ENCODE results near the gene C3AR1.
"Not testable (repeated sequence)": the region's sequence is repeated elsewhere in the genome, so short reads cannot be mapped to it uniquely, and the experiment has no call there.

The C3AR1 gene

DNA sequence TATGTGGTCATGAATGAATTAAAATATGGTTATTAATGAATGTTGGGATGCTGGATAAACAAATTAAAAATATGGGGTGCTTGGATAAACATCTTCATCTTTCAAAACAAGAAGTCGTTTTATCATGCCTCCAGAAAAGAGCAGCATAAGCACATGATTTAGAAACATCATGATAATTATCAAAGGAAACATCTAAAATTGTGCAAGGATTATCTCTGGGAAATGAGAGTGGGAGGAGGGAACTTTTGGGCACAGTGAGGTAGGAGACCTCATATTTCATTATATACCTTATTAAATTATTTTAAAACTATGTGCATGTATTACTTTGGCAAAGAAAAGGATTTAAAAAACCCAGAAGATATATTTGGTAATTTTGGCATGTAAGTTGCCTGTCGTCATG is 8.9 kb downstream of the C3AR1 start:
- no peak for DNase-seq (ENCODE audit: low spot score)

DNA sequence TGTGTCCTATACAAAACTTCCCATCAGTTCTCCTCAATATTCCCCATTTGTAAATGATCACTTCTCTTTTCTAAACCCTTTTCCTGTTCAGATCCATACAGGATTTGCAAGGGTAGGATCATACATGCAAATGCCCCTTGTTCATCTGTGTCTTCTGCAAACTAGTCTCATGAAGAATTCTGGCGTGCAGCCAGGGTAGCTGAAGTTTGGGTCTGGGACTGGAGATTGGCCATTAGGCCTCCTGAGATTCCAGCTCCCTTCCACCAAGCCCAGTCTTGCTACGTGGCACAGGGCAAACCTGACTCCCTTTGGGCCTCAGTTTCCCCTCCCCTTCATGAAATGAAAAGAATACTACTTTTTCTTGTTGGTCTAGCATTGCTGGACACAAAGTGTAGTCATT is 11.3 kb downstream of the C3AR1 start:
- no peak for DNase-seq (ENCODE audit: low spot score)

DNA sequence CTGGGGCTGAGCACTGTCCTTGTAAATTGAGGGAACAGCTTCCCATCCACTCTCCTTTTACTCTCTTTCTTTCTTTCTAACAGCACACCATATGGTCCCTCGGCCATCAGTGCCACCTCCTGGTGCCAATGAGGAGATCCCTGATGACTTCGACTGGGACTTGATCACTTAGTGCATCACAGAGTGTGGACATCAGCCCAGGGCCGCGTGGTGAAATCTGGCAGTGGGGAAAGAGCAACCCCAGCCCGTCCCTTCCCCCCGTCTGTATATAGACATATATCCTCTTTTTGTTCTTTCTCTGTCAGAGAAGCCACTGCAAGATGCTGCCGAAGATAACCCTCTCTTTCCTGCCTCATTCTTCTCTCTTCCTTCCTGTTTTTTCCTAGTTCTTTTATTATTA is 13.5 kb downstream of the C3AR1 start:
- no peak for DNase-seq (ENCODE audit: low spot score)

DNA sequence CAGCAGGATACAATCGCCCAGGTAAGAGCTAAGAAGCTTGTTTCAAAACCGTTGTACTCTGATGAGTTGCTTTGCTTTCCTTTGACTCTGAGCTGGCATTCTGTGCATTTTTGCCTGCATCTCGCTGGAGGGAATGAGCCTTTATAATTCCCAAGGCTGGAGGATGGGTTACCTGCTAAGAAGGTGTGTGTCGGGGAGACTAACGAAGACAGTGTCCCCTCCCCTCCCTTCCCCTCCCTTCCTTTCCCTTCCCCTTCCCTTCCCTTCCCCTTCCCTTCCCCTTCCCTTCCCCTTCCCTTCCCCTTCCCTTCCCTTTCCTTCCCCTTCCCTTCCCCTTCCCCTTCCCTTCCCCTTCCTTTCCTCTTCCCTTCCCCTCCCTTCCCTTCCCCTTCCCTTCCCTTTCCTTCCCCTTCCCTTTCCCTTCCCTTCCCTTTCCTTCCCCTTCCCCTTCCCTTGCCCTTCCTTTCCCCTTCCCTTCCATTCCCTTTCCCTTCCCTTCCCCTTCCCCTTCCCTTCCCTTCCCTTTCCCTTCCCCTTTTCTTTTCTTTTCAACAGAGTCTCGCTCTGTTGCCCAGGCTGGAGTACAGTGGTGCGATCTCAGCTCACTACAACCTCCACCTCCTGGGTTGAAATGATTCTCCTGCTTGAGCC is 15.4 kb downstream of the C3AR1 start:
- no peak for DNase-seq (ENCODE audit: low spot score)

DNA sequence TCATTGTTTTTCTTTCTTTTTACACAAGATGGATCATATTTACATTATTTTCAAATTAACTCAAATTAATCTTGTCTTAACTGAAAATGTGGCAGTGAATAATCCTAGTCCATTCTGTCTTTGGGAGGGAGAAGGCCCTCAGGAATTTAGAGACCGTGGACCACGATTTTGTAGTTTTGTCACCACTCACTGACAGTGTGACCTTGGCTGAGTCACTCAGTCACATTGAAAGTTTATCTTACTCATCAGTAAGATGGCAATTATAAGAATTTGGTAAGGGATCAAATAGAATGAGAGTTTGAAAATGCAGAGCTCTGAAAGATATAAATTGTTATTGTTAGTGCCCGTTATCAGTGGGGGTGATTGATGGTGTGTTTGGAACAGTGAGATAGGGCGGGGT is 17.3 kb downstream of the C3AR1 start:
- DNase-seq (ENCODE audit: low spot score) = no peak

DNA sequence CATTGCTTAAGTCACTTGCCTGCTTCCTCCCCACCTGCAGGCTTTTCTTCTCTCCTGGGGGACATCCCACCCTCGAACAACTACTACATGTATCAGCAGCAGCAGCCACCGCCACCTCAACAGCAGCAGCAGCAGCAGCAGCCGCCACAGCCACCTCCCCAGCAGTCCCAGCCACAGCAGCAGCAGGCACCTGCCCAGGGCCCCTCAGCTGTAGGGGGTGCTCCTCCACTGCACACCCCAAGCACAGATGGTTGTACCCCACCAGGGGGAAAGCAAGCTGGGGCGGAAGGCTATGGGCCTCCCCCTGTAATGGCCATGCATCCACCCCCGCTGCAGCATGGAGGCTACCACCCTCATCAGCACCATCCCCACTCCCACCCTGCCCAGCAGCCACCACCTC is 18.3 kb downstream of the C3AR1 start:
- no peak for DNase-seq (ENCODE audit: low spot score)

DNA sequence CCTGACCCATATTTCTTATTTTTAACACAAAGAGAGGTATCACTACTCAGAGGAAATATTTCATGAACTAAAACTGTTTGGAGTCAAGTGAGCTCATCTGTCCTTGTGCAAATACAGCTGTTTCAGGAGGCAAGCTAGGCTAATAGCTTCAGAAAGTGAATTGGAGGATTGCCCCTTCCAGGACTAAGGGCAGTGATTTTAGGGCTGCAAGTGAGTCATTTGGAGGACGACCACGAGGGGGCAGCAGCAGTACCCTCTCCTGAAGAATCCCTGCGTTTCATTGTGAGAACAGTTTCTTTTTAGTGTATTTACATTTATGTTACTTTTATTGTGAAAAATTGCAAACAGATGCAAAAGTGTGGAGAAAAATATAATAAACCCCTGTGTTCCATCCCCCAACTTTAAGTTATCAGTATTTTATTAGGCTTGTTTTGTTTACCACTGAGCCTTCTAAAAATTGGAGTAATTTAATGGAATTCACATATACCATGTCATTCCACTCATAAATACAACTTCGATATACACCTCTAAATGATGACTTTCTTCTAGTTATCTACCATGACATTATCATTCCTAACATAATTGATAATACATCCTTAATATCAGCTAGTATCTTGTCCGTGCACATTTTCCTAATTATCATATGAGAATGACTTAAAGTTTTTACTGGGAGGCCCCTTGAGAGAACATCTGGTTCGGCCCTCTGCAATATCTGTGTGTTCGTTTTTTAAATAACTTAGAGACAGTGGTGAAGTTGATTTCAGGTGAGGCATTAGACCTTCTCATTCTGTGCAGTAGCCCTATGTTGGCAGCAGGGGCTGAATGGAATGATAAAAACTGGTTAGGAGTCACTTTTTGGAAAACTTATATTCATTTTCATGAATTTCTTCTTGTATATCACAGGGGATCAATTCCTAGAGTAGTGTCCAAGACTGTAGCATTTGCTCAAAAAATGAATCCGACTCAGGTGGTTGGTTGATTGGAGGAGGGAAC is 19.9 kb downstream of the C3AR1 start:
- DNase-seq (ENCODE audit: low spot score) = peak; percentile 81

DNA sequence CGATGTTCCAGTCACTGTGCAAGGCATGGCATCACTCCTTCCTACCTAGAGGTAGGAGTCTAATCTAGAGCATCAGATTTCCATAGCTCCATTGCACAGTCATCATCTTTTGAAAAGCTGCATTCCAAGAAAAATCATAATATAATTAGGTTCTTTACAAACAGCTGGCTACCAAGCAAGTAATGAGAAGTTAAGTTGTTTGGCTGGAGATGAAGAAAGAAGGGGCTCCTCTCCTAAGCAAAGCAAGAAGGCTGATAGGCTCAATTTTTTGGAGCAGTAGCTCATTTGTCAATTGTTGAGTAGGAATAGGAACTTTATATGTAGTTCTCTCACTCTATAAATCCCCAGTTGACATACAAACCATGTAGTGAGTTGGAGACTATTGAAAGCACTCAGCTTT is 25.4 kb downstream of the C3AR1 start:
- DNase-seq (ENCODE audit: low spot score) = no peak

DNA sequence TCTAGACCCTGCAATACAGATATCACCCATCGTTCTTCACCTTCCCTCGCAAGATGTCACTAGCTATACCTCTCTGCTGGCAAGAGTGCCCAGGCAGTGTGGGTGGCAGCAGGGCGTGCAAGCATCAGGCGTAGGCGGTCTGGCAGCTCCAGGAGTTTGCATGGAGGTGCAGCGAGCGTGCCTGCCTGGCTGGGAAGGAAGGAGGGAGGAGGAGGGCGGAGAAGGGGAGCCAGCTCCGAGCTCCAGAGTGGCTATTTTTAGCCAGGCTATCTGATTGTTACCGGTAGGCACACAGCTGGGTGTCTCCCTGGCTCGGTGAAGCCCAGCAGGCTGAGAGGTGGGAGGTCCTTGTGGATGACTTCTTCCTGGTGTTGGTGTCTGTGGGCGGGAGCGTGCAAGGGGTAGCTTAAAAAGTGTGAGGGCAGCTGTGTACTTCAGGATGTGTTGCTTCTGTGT is 27.5 kb downstream of the C3AR1 start:
- peak; percentile 39 for DNase-seq (ENCODE audit: low spot score)

DNA sequence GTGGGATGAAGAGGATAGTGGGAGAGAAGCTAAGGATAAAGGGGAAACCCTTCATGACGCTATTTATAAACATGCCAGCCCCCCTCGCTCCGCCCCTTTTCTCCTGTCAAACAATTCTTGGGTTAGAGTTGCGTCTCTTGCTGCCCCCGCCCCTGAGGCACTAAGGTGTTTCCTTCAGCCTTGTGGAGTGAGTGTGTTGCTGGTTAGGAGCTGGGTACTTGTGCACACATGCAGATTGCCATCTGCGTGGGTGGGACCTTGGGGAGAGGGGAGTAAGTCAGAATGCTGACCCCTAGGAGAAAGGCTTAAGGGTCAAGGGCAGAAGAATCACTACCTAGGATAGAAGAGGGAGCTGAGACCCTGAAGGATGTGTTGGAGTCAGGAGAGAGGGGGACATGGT is 28.2 kb downstream of the C3AR1 start:
- DNase-seq (ENCODE audit: low spot score) = no peak

DNA sequence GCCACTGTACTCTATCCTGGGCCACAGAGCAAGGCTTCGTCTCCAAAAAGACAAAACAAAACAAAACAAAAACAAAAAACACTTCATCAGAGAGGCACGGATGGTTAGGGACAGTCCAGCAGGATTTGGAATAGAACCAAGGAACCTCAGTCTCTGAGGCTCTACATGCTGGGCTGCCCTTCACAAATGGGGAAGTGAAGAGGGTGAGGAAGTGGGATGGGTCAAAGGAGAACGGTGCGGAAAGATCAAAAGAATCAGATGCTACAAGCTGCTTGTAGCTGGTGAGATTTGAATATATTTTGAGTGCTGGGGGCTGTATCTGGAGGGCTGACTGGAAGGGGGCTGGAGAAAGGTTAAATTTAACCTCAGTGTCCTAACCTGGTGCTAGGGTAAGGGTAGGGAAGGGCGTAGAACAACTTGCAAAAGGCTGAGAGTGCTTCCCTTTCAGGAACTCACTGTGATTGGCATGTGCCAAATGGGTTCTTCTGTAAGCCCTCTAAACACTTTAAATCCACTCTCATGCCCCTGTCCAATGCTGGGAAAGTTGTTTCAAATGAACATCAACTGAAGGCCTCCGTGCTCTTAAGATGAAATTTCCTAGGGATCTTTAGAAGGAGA is 29.0 kb downstream of the C3AR1 start:
- DNase-seq (ENCODE audit: low spot score) = no peak

DNA sequence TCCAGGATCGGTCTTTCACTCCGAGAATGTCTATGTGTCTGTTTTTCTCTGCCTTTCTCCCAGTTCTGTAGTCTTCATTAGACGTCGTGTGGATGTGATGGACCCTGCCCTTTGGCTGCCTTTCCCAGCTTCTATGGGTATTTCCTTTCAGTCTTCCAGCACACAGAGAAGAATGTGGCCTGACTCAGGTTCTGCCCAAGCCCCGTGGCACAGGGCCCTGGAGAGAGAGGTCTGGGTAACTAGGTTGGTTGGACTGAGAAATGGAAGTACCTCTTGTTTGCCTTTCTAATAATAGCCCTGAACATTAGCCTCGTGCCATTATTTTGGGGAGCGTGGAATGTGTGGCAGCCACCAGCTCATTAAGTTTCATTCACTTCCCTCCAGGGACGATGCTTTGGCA is 29.8 kb downstream of the C3AR1 start:
- DNase-seq (ENCODE audit: low spot score) = no peak

DNA sequence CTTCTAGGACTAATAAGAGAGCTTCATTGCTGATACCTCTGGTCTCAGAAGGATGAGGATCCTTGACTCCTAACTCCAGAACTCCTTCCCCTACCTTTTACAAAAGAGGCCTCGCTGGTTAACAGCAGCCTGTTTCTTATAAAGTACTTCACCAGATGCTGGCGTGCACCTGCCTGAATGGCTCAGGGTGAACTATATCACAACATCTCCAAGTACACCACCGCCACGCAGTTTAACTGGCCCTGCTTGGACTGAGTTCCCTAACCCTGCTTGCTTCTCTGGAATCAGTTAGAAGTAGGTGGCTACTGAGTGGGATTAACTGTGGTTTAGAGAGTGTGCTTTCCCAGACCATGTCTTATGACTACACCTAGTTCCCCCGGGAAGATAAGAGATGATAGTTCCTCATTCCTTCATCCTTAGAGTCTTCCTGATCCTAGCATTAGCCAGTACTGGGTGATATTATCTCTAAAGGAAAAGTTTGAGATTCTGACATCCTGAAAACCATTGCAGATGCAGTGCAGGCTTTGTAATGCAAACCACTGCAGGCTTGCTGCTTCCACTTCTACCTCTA is 30.6 kb downstream of the C3AR1 start:
- DNase-seq (ENCODE audit: low spot score) = no peak

DNA sequence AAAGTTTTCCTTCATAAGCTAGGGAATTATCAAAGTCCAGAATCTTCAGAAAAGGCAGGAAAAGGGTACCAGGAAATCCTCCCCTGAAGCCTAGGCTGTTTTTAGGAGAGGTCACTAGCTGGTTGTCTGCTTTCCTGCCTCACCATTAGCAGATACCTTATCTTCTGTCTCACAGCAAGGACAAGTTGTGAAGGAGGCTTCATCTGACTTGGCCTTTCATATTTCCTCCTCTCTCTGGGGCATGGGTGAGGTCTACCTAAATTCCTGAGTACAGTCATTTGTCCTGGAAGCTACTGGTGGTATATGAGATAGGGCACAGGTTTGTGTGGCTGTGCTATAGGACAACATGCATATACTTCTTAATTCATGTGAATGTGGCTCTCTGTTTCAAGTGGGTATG is 31.4 kb downstream of the C3AR1 start:
- DNase-seq (ENCODE audit: low spot score) = no peak

DNA sequence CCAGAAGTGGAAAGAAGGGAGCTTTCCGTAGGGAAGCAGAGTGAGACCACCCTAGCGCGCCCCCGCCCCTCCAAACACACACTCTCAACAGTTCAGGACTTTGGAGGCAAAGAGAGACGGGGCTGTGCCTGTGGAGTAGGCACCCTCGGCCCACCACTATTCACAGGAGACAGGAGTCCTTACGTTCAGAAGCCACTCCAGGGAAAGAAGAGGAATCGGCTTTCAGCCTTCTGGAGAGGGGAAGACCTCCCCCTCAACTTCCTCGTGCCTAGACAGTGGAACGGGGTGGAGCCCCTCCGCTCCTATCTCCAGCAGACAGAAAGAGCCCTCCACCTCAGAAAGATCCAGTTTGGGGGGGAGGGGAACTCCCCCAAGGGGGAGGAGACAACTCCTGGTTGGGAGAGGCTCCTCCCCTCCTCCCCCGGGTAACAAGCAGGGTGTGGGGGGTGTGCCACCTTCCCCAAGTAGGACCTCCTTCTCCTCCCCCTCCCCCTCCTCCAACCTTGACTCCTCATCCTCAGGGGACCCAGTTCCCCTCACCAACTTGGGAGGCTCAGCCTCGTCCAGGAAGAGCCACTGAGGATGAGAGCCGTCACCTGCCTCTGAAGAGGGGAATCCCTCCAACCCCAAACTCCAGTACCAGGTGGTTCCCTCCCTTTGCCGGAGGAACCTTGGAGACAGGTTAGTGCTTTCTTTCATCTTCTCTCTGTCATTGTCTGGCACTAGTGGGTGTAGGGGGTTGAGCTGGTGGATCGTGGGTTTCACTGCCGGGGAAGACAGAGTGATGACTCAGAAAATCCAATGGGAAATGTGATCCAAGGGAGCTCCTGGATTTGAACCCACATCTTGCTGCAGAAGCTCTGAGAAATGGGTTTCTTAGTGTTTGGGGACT is 32.8 kb downstream of the C3AR1 start:
- DNase-seq (ENCODE audit: low spot score) = peak; percentile 46

DNA sequence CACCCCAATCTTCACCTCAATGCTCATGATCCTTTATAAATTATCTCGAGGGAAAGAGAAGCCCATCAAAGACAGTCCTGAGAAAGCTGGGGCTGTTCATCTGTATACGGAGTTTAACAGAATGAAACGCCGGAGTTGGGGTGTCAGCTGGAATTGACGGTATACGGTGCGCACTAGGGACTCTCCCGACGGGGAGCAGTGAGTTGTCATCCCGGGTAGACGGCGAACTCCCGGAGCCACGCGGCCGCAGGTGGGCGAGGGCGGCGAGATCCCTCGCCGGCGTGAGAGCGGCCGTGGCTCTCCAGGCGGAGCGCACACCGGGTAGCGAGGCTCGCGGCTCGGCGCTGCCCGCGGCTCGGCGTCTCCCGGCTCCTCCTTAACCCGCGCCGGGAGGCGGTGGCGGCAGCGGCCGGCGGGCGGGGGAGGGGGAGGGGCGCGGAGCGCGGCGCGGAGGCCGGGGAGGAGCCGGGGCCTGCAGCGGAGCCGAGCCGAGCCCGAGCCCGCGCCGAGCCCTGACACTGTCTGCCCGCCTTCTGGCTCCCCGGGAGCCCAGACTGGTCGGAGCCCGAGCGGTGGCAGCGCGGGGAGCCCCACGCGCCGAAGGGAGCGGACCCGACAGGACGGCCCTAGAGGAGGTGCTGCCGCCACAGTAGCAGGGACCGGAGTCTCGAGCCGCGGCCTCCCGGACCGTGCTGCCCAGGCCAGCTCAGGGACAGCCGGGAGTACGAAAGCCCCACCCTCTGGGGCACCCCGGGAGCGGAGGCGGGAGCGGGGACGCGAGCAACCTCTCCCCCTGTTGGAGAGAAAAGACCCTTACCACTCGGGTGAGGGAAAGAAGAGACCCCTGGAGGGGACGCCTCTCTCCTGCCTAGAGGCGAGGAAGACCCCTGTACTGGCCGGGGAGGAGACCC is 33.7 kb downstream of the C3AR1 start, which contains the start of gene FOXJ2:
Gene FOXJ2, plus strand, starts transcription at position 475 of the 911 bp plus-strand sequence. CDS start 7,117 bp downstream, outside the sequence.
- peak; percentile 88 for DNase-seq (ENCODE audit: low spot score)

DNA sequence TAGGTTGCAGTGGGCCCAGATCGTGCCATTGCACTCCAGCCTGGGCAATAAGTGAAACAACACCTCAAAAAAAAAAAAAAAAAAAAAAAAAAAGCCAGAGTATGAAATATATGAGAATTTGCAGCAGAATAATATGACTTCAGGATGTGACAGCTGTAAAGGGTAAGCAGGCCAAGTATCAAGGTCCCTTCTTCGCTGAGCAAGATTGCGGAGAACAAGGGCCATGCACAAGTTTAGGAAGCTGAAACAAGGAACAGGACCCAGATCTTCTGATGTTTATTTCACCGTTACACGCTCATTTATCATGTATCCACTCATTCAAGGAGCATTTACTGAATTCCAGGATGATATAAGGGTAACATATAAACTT is 34.3 kb downstream of the C3AR1 start:
- DNase-seq (ENCODE audit: low spot score) = no peak

DNA sequence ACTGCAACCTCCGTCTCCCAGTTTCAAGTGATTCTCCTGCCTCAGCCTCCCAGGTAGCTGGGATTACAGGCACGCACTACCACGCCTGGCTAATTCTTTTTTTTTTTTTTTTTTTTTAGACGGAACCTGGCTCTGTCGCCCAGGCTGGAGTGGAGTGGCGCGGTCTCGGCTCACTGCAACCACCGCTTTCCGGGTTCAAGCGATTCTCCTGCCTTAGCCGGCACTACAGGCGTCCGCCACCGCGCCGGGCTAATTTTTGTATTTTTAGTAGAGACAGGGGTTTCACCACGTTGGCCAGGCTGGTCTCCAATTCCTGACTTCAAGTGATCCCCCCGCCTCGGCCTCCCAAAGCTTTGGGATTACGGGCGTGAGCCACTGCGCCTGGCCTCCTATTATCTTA is 35.1 kb downstream of the C3AR1 start:
- DNase-seq (ENCODE audit: low spot score) = not testable (repeated sequence)

DNA sequence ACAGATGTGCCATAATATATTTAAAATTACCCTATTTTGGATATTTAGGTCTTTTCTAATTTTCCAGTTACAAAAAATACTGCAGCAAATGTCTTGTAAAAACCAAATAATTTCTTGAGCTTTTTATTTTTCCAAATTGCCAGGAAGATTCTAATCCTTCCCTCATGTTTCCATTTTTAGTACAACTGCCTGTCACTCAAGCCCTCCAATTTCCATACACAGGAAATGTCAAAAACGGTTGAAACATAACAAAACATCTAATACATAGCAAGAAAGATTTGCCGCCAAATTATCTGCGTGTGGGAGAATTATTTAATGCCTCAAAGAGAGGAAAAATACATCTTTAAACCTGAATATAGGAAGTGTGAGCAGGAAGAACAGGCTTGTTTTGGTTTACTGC is 36.0 kb downstream of the C3AR1 start:
- no peak for DNase-seq (ENCODE audit: low spot score)

DNA sequence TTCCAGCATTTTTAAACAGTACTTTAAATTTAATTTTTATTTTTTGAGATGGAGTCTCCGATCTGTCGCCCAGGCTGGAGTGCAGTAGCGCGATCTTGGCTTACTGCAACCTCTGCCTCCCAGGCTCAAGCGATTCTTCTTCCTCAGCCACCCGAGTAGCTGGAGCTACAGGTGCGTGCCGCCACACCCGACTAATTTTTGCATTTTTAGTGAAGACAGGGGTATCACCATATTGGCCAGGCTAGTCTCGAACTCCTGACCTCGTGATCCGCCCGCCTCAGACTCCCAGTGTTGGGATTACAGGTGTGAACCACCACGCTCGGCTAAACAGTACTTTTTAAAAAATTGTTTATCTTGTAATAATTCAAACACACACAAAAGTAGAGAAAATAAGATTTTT is 37.9 kb downstream of the C3AR1 start:
- DNase-seq (ENCODE audit: low spot score) = no peak

Measured in D341Med (cell line).